ENCODE data around the gene CAND2. TPM values are rescaled to one million over a fixed set of nuclear protein-coding genes. Genes with fewer than 3 reads are reported as not detected.

CAND2 gene
- total and polyA plus RNA-seq, 9 of the 15 experiments (the other 6 are each of a cell fraction or from before 2014, with no cell fraction given), result 0.91 to 14.9 (median 4.3) TPM

DNA sequence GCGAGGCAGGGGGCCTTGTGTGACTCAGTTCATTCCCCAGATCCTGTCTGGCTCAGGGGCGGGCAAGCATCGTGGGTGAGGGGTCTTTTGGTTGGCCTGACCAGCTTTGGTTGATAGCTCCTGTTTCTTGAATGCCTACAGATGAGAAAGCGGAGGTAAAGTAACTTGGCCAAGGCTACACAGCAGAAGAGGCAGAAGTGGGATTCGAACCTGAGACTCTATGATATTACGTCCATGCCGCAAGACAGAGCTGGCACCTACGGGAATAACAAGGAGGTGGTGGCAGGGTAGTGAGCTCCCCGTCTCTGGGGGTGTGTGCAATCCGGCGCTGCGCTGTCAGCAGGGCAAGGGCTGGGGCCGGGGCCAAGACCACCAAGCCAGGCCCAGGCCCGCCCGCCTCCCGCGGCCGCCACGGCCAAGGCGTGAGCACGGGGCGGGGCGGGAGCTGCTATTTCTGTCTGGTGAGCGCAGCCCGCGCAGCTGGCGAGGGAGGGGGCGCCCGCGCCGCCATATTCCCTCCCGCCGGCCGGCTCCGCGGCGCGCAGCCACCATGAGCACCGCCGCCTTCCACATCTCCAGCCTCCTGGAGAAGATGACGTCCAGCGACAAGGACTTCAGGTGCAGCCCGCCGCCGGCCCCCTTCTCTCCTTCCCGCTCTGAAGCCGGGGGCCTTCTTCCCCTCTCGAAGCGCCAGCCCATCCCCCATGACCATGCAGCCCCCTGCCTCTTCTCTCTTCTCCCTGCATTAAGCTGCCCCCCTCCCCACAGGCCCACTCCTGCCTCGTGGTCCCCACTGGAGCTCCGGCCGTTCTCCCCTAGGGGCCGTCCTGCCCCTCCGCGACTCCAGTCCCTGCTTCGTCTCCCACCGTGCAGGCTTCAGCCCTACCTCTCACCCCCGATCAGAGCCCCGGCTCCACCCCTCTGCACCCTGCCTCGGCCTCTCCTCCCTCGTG lies at the start of gene CAND2 (continued):
- TF ChIP-seq, protein P1, sequence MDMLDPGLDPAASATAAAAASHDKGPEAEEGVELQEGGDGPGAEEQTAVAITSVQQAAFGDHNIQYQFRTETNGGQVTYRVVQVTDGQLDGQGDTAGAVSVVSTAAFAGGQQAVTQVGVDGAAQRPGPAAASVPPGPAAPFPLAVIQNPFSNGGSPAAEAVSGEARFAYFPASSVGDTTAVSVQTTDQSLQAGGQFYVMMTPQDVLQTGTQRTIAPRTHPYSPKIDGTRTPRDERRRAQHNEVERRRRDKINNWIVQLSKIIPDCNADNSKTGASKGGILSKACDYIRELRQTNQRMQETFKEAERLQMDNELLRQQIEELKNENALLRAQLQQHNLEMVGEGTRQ (CRISPR knock-in tag; IDR thresholded peaks at IDR 0.05), result no peak
- TF ChIP-seq RUNX1 (IDR thresholded peaks at IDR 0.05; ENCODE audit: low read depth) (no peak), NFXL1 (CRISPR knock-in tag; IDR thresholded peaks at IDR 0.05) (no peak), POLR3A (IDR thresholded peaks at IDR 0.05; ENCODE audit: borderline replicate concordance, extremely low read depth, insufficient read depth, insufficient read length) (no peak), PYGO2 (tag; IDR thresholded peaks at IDR 0.05) (no peak), ZNF263 (CRISPR knock-in tag; IDR thresholded peaks at IDR 0.05; ENCODE audit: borderline replicate concordance) (no peak; the same call in 1 of the 2 replicates), COPS2 (conservative IDR thresholded peaks at IDR 0.05) (no peak), NR2C1 (IDR thresholded peaks at IDR 0.05) (no peak), NR2C1 (tag; IDR thresholded peaks at IDR 0.05) (no peak), HNRNPK (IDR thresholded peaks at IDR 0.05; ENCODE audit: low read depth, low read length, poor library complexity, severe bottlenecking) (peak; percentile 63), ZBED1 (IDR thresholded peaks at IDR 0.05) (no peak), NFIX (CRISPR knock-in tag; IDR thresholded peaks at IDR 0.05; ENCODE audit: low read depth) (no peak), KAT7 (CRISPR knock-in tag; IDR thresholded peaks at IDR 0.05; ENCODE audit: borderline replicate concordance) (peak; percentile 83; the same call in 1 of the 2 replicates), MAZ (CRISPR knock-in tag; conservative IDR thresholded peaks at IDR 0.05 in 1 of 2, IDR thresholded peaks at IDR 0.05 in 1 of 2) (peak; percentile 94 to 97), DDX20 (tag; IDR thresholded peaks at IDR 0.05; ENCODE audit: low read depth) (no peak), ELF4 (CRISPR knock-in tag; IDR thresholded peaks at IDR 0.05) (0 out of 2 replicates have a peak, but pooled peaks have one; percentile 52)
- TF ChIP-seq, protein P2, sequence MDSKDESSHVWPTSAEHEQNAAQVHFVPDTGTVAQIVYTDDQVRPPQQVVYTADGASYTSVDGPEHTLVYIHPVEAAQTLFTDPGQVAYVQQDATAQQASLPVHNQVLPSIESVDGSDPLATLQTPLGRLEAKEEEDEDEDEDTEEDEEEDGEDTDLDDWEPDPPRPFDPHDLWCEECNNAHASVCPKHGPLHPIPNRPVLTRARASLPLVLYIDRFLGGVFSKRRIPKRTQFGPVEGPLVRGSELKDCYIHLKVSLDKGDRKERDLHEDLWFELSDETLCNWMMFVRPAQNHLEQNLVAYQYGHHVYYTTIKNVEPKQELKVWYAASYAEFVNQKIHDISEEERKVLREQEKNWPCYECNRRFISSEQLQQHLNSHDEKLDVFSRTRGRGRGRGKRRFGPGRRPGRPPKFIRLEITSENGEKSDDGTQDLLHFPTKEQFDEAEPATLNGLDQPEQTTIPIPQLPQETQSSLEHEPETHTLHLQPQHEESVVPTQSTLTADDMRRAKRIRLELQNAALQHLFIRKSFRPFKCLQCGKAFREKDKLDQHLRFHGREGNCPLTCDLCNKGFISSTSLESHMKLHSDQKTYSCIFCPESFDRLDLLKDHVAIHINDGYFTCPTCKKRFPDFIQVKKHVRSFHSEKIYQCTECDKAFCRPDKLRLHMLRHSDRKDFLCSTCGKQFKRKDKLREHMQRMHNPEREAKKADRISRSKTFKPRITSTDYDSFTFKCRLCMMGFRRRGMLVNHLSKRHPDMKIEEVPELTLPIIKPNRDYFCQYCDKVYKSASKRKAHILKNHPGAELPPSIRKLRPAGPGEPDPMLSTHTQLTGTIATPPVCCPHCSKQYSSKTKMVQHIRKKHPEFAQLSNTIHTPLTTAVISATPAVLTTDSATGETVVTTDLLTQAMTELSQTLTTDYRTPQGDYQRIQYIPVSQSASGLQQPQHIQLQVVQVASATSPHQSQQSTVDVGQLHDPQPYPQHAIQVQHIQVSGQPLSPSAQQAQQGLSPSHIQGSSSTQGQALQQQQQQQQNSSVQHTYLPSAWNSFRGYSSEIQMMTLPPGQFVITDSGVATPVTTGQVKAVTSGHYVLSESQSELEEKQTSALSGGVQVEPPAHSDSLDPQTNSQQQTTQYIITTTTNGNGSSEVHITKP (IDR thresholded peaks at IDR 0.05; ENCODE audit: partially characterized antibody), result no peak
- TF ChIP-seq, protein P3, sequence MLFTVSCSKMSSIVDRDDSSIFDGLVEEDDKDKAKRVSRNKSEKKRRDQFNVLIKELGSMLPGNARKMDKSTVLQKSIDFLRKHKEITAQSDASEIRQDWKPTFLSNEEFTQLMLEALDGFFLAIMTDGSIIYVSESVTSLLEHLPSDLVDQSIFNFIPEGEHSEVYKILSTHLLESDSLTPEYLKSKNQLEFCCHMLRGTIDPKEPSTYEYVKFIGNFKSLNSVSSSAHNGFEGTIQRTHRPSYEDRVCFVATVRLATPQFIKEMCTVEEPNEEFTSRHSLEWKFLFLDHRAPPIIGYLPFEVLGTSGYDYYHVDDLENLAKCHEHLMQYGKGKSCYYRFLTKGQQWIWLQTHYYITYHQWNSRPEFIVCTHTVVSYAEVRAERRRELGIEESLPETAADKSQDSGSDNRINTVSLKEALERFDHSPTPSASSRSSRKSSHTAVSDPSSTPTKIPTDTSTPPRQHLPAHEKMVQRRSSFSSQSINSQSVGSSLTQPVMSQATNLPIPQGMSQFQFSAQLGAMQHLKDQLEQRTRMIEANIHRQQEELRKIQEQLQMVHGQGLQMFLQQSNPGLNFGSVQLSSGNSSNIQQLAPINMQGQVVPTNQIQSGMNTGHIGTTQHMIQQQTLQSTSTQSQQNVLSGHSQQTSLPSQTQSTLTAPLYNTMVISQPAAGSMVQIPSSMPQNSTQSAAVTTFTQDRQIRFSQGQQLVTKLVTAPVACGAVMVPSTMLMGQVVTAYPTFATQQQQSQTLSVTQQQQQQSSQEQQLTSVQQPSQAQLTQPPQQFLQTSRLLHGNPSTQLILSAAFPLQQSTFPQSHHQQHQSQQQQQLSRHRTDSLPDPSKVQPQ (CRISPR knock-in tag; IDR thresholded peaks at IDR 0.05; ENCODE audit: borderline replicate concordance), result no peak
- TF ChIP-seq, protein P4, sequence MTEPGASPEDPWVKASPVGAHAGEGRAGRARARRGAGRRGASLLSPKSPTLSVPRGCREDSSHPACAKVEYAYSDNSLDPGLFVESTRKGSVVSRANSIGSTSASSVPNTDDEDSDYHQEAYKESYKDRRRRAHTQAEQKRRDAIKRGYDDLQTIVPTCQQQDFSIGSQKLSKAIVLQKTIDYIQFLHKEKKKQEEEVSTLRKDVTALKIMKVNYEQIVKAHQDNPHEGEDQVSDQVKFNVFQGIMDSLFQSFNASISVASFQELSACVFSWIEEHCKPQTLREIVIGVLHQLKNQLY (CRISPR knock-in tag; conservative IDR thresholded peaks at IDR 0.05), result no peak

Measured in K562 (cell line).